T-helper 17 cell (primary cell): ENCODE measurements around the gene AHCY. TPM values are rescaled to one million over a fixed set of nuclear protein-coding genes. Genes with fewer than 3 reads are reported as not detected.
"Not testable (repeated sequence)": the region's sequence is repeated elsewhere in the genome, so short reads cannot be mapped to it uniquely, and the experiment has no call there.

Experiments
- ATAC-seq: fragments of 150-1000 bp; cut with Tn5 transposase; 2 replicates; pipeline ENCODE4 v1.10.0; 2021; ENCODE audit warnings: mild to moderate bottlenecking, moderate library complexity
- DNase-seq, 3 donors: peaks; one replicate each; pipeline versions ENCODE4 v3.0.0 to v3.0.0-alpha.2; 2020 to 2021
- H3K9me3 ChIP-seq: one replicate; pipeline ENCODE4 v1.7.0; 2013; ENCODE audit warnings: low read length, mild to moderate bottlenecking; ENCODE audit not compliant: control insufficient read depth, poor library complexity, severe bottlenecking
- H3K27ac Mint-ChIP-seq: one replicate; pipeline ENCODE4 v1.8.0; 2022; ENCODE audit warnings: mild to moderate bottlenecking, moderate library complexity, mixed read lengths
- H3K27me3 Mint-ChIP-seq: one replicate; pipeline ENCODE4 v1.8.0; 2022; ENCODE audit warnings: mixed read lengths
- H3K36me3 Mint-ChIP-seq: one replicate; pipeline ENCODE4 v1.8.0; 2022; ENCODE audit warnings: low read depth, mixed read lengths
- H3K4me1 Mint-ChIP-seq: one replicate; pipeline ENCODE4 v1.8.0; 2022; ENCODE audit warnings: mild to moderate bottlenecking, mixed read lengths
- H3K4me3 Mint-ChIP-seq: one replicate; pipeline ENCODE4 v1.8.0; 2022; ENCODE audit warnings: mild to moderate bottlenecking, moderate library complexity, mixed read lengths
- total RNA-seq, 4 donors: library from RNA in 2 of 4; stranded (reverse) in 2 of 4; gene quantifications; one replicate each; pipeline ENCODE4 v1.2.3 and lab custom pipeline; 2022 to 2026

The AHCY gene
- total RNA-seq, 2 donors from 2014 or later, result 15.9 to 16.6 TPM

DNA sequence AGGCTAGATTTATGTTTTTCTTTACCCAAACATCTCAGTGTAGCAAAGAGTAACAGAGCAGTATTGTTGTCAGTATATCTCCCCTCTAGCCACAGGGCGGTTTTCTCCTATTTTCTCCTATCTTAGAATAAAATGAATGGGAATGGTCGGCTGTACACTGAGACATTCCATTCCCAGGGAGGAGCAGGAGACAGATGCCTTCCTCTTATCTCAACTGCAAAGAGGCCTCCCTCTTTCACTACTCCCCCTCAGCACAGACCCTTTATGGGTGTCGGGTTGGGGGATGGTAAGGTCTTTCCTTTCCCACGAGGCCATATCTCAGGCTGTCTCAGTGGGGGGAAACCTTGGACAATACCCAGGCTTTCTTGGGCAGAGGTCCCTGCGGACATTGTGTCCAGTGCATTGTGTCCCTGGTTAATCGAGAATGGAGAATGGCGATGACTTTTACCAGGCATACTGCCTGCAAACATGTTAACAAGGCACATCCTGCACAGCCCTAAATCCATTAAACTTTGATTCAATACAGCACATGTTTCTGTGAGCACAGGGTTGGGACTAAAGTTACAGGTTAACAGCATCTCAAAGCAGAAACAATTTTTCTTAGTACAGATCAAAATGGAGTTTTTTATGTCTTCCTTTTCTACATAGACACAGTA, 50.6 kb downstream of the AHCY start:
- H3K27ac Mint-ChIP-seq, DNase-seq, H3K36me3 Mint-ChIP-seq, H3K4me1 Mint-ChIP-seq, ATAC-seq, H3K4me3 Mint-ChIP-seq, H3K9me3 ChIP-seq: not testable (repeated sequence)
- peaks cover 23% of the 10 kb centered on the region for H3K27me3 Mint-ChIP-seq

DNA sequence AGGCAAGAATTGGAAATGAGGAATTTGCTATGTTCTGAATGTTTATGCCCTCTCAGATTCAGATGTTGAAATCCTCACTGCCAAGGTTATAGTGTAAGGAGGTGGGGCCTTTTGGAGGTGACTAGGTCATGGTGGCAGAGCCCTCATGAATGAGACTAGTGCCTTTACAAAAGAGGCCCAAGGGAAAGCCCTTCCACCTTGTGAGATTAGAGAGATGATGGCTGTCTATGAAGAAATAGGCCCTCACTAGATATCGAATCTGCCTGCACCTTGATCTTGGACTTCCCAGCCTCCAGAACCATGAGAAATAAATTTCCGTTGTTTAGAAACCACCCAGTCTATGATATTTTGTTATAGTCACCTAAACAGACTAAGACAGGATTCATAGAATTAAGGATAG, 51.5 kb downstream of the AHCY start:
- peaks cover 1% of the 10 kb centered on the region for H3K36me3 Mint-ChIP-seq
- DNase-seq, result no peak
- no peak for ATAC-seq
- no peak overlapping the region for H3K4me3 Mint-ChIP-seq
- H3K9me3 ChIP-seq, result no peaks in the 10 kb centered on the region
- H3K27ac Mint-ChIP-seq, result no peak overlapping the region
- H3K27me3 Mint-ChIP-seq, result peaks cover 16% of the 10 kb centered on the region
- peaks cover 4% of the 10 kb centered on the region for H3K4me1 Mint-ChIP-seq

DNA sequence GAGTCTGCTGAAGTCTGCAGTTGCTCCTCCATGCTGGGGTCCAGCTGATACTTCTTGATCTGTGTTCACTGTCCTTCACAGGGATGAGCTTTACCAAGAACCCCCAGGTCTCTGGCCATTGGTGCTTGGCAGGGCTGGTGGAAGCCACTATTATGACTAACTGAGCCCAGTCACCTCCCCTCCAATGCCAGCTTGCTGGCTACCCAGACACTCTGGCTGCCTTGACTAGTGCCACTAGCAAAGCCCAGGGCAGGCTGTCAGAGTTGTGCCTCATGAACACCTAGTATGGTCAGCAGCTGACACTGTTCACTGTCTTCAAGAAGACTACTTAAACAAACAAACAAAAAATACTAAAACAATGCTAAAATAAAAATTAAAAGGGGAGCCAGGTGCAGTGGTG, 53.1 kb downstream of the AHCY start:
- Mint-ChIP-seq H3K27ac (no peak overlapping the region), H3K4me3 (no peak overlapping the region), H3K4me1 (peaks cover 4% of the 10 kb centered on the region), H3K27me3 (peaks cover 6% of the 10 kb centered on the region), H3K36me3 (peaks cover 2% of the 10 kb centered on the region)
- DNase-seq, result no peak
- ATAC-seq, result no peak
- H3K9me3 ChIP-seq, result no peaks in the 10 kb centered on the region

DNA sequence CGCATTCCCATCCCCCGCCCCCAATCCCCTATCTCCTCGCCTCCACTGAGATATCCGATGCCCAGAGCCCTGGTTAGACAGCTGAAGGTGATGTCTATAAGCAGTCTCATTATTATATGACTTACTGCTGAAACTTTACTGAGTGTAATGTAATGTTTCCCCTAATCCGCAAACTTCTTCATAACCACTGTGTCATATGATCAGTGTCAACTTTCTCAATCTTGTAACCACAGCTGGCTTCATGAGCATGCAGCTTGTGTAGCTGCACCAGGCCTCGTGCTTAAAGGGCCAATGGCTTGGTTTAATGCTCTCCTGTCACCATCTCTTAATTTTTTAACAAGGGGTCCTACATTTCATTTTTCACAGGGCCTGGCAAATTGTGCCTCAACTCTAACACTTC, 53.9 kb downstream of the AHCY start:
- H3K9me3 ChIP-seq, result no peaks in the 10 kb centered on the region
- Mint-ChIP-seq H3K4me1 (peaks cover 4% of the 10 kb centered on the region), H3K4me3 (no peak overlapping the region), H3K27ac (no peak overlapping the region), H3K36me3 (peaks cover 2% of the 10 kb centered on the region), H3K27me3 (peaks cover 6% of the 10 kb centered on the region)
- ATAC-seq, result no peak
- no peak for DNase-seq

DNA sequence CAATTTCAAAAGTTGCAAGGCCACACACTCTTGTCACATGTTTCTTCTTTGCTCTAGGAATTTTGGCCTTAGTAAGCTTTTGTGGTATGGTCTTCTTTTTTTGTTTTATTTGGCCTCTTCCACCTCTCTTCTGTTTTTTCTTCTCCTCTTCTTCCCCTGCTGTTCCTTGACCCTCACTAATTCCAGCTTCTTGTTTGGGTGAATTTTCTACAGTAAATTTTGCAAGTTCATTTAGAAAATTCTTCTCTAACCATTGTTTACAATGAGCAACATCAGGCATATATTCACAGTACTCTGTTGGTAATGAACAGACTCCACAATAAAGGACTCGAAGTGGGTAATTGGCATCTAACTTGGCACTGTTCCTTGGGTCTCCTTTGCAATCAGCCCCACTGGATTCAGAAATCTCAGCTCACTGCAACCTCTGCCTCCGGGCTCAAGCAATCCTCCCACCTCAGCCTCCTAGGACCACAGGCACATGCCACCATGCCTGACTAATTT, 57.0 kb downstream of the AHCY start:
- ATAC-seq (no peak), DNase-seq (no peak)
- Mint-ChIP-seq H3K4me3 (no peak overlapping the region), H3K27me3 (peaks cover 17% of the 10 kb centered on the region), H3K36me3 (peaks cover 2% of the 10 kb centered on the region), H3K4me1 (peaks cover 7% of the 10 kb centered on the region), H3K27ac (peak overlapping the region; percentile 79)
- H3K9me3 ChIP-seq, result no peaks in the 10 kb centered on the region

DNA sequence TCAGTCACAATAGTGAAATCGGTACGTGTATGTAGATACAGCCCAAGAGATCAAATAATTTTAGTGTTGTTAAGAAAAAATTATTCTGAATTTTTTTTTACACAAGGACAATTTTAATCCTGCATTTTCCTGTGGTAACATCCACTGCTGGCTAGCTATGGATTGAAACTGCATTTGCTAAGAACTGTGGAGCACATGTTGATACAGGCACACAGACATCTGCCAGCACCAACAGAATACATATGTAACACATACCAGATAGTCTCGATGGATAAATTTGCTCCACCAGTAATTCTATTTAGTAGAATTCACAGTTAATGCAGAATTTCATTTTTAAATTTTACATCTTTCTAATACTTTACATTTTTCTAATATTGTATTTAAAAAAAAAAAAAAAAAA, 59.8 kb downstream of the AHCY start:
- H3K9me3 ChIP-seq, result peaks cover under 1% of the 10 kb centered on the region
- no peak for ATAC-seq
- H3K27ac Mint-ChIP-seq, result no peak overlapping the region
- peaks cover 5% of the 10 kb centered on the region for H3K36me3 Mint-ChIP-seq
- peaks cover 8% of the 10 kb centered on the region for H3K4me1 Mint-ChIP-seq
- DNase-seq, result no peak
- peaks cover 25% of the 10 kb centered on the region for H3K27me3 Mint-ChIP-seq
- H3K4me3 Mint-ChIP-seq, result no peak overlapping the region

DNA sequence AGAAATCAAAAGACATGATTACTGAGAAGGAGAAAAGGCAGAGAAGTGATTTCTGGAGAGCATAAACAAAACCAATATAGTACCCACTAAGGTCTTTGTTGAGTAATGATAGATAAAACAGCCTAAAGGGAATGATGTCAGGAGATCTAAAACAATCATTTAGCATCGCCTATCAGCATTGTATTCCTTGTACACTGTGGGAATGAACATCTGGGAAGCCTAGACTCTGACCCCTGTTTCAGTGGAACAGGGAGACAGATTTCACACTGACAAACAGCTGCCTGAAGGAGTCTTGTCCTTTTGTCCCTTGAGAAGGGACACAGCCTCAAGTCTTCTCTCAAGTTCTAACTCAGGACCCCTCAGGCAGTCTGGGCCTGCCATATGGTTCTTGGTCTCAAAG, 60.3 kb downstream of the AHCY start:
- Mint-ChIP-seq H3K4me1 (peaks cover 8% of the 10 kb centered on the region), H3K36me3 (peaks cover 5% of the 10 kb centered on the region), H3K27me3 (peaks cover 25% of the 10 kb centered on the region), H3K27ac (no peak overlapping the region), H3K4me3 (no peak overlapping the region)
- H3K9me3 ChIP-seq, result peaks cover 3% of the 10 kb centered on the region
- DNase-seq (no peak), ATAC-seq (no peak)

DNA sequence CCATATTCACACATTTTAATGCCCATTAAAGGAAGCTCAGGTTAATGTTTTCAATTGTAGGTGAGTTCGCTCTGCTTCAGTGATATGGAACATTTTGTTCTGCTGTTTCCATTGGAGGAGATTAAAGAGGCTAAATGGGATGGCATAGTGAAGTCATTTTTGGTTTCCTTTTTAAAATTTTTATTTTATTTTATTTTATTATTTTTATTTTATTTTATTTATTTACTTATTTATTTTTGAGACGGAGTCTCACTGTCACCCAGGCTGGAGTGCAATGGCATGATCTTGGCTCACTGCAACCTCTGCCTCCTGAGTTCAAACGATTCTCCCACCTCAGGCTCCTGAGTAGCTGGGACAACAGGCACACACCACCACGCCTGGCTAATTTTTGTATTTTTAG, 61.1 kb downstream of the AHCY start:
- H3K27me3 Mint-ChIP-seq, result peaks cover 25% of the 10 kb centered on the region
- H3K36me3 Mint-ChIP-seq, H3K27ac Mint-ChIP-seq, H3K4me3 Mint-ChIP-seq, H3K4me1 Mint-ChIP-seq, DNase-seq, H3K9me3 ChIP-seq, ATAC-seq: not testable (repeated sequence)

DNA sequence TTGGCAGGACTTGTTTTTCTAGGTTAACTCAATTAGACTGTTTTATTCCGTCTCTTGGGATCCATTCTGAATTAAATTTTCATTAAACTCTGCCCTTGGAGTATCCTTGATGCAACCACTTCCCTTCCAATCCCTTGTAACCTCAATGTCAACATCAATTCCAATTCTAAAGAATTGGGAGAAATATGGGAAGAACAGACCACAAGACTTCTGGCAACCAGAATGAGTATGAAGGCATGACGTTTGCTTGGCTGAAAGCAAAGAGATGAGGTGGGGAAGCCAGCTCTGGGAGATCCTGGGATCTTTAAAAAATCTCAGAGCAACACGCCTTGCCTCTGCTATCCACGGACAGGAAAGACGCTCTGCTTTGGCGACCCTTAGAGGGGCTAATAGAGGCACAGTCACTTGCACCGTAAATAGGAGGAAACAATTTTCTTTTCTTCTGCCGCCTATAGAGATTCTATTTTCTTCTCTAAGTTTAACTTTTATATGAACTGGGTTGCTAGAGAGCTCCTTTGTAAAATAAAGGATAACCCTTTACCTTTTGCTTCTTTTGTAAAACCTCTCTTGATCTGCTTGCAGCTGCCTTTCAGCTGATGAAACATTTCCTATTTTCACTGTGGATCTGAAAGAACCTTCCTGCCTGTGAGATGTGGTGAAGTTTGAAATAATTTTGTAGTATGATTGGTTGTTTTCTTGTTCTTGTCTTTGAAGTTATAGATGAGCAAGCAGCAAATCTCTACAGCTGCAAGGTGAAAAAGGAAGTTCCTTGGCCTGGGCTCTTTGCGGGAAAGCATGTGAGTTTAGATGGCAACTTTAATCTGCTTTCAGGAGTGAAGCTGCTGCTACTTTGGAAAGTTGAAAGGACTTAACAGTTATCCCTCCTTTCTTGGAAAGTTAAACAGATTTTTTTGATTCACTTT, 62.2 kb downstream of the AHCY start, which contains the start of gene ASIP:
ASIP (plus strand) TSS at position 731 of the 923 bp plus-strand sequence. CDS start 18,952 bp downstream, outside the sequence.
- DNase-seq (no peak), ATAC-seq (no peak)
- Mint-ChIP-seq H3K4me3 (peak within 1 kb of the TSS; percentile 22), H3K27ac (no peak within 1 kb of the TSS), H3K4me1 (peaks cover 8% of the 10 kb centered on the region), H3K36me3 (peaks cover 3% of the 10 kb centered on the region), H3K27me3 (peaks cover 25% of the 10 kb centered on the region)
- H3K9me3 ChIP-seq, result peaks cover 3% of the 10 kb centered on the region

DNA sequence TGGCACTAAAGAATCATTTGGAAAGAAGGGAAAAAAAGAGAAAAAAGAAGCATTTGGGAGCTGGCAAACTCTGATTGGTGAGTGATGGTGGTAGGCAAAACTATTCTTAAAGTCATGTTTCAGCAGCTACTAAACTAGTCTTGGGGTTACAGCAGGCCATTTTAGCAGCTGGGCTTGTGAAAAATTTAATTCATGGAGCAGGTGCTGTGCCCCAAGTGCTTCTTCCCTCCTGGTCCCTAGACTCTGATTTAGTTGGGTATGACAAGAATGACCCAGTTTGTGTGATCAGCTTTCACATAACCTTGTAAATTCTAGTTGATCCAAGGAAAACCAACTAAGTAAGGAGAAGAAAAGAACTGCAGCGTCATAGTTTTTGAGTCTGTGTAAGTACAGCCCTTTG, 63.0 kb downstream of the AHCY start:
- peaks cover 8% of the 10 kb centered on the region for H3K4me1 Mint-ChIP-seq
- peaks cover 25% of the 10 kb centered on the region for H3K27me3 Mint-ChIP-seq
- peaks cover 3% of the 10 kb centered on the region for H3K9me3 ChIP-seq
- H3K27ac Mint-ChIP-seq, result no peak overlapping the region
- H3K36me3 Mint-ChIP-seq, result peaks cover 3% of the 10 kb centered on the region
- ATAC-seq (no peak), DNase-seq (no peak)
- no peak overlapping the region for H3K4me3 Mint-ChIP-seq

DNA sequence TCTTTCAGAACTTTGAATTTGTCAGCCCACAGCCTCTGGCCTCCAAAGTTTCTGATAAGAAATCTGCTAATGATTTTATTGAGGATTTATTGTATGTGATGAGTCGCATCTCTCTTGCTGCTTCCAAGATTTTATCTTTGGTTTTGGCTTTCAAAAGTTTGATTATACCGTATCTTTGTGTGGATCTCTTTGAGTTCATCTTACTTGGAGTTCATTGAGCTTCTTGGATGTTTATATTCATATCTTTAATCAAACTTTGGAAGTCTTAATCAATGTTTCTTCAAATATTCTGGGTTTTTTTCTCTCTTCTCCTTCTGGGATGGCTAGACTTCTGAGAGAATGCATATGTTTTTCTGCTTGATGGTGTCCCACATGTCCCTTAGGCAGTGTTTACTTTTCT, 65.2 kb downstream of the AHCY start:
- H3K9me3 ChIP-seq, result peaks cover 3% of the 10 kb centered on the region
- peaks cover 8% of the 10 kb centered on the region for H3K4me1 Mint-ChIP-seq
- no peak for ATAC-seq
- H3K36me3 Mint-ChIP-seq, result peaks cover 3% of the 10 kb centered on the region
- H3K4me3 Mint-ChIP-seq, result no peak overlapping the region
- no peak for DNase-seq
- H3K27ac Mint-ChIP-seq, result no peak overlapping the region
- peaks cover 22% of the 10 kb centered on the region for H3K27me3 Mint-ChIP-seq

DNA sequence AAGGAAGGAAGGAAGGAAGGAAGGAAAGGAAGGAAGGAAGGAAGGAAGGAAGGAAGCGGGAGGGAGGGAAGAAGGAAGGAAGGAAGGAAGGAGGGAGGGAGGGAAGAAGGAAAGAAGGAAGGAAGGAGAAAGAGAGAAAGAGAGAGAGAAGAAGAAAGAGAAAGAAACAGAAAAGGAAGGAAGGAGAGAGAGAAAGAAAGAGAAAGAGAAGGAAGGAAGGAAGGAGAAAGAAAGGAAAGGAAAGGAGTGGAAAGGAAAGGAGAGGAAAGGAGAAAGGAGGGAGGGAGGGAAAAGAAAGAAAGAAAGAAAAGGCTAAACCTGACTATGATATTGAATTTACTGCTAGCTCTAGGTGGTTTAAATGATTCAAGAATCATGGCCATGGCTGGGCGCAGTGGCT, 67.3 kb downstream of the AHCY start:
- no peak overlapping the region for H3K4me3 Mint-ChIP-seq
- ATAC-seq (no peak), DNase-seq (no peak)
- H3K9me3 ChIP-seq, result peaks cover 3% of the 10 kb centered on the region
- peaks cover 16% of the 10 kb centered on the region for H3K27me3 Mint-ChIP-seq
- H3K27ac Mint-ChIP-seq, result no peak overlapping the region
- peaks cover 2% of the 10 kb centered on the region for H3K4me1 Mint-ChIP-seq
- H3K36me3 Mint-ChIP-seq, result peaks cover 3% of the 10 kb centered on the region

DNA sequence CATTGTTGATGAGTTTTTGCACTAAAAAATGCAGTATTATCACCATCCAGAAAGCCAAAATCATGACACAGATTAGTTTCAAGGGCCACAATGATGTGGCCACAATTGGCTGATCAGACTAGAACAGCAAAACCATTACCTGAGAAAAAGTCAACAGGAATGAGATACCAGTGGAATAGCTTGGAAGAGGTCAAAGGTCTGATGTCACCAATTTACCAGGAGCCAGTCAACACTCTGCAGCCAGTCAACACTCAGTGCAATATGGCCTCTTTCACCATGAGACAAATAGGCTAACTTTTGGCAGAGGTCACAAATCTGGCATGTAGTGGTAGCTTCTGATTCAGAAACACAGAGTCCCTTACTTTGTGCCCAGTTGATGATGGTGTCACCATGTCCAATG, 69.5 kb downstream of the AHCY start:
- peaks cover 3% of the 10 kb centered on the region for H3K9me3 ChIP-seq
- DNase-seq (no peak), ATAC-seq (no peak)
- no peak overlapping the region for H3K27ac Mint-ChIP-seq
- peaks cover 5% of the 10 kb centered on the region for H3K27me3 Mint-ChIP-seq
- H3K4me1 Mint-ChIP-seq, result no peaks in the 10 kb centered on the region
- no peaks in the 10 kb centered on the region for H3K36me3 Mint-ChIP-seq
- no peak overlapping the region for H3K4me3 Mint-ChIP-seq
